ENCODE measurements around the gene SMIM20.

- TF ChIP-seq CTCF (IDR thresholded peaks at IDR 0.05) (no peak), ZFX (IDR thresholded peaks at IDR 0.05; ENCODE audit: borderline replicate concordance) (no peak)
These were observed 42.2 kb downstream of the SMIM20 start for GRCh38 chr4:25956260-25956659.

Measured in 22Rv1 (cell line).